K562 (cell line): ENCODE measurements around the gene DCHS2. TPM values are rescaled to one million over a fixed set of nuclear protein-coding genes. Genes with fewer than 3 reads are reported as not detected.

ENCODE experiments used
- ATAC-seq: fragments of 200-7000 bp; cut with Tn5 transposase; 3 replicates; pipeline ENCODE4 v1.9.1; 2020; ENCODE audit warnings: moderate library complexity
- BruUV-seq: library from RNA; stranded (reverse); fragments of 400-500 nt; replicated peaks from 2 replicates; lab custom pipeline; 2021; lab: Mats Ljungman, UMichigan
- CTCF ChIA-PET: fragments of 300-600 bp; formaldehyde crosslinking; extraction: SDS; loops from one replicate; lab custom pipeline; 2021; ENCODE audit warnings: low intra/inter-chr PET ratio; lab: Yijun Ruan, JAX
- POLR2A ChIA-PET: fragments of 300-600, 350-650 bp; sonication (Branson Sonifier 250); formaldehyde crosslinking; extraction: SDS; loops from one replicate; lab custom pipeline; 2021; ENCODE audit warnings: antibody characterized with exemption, inconsistent platforms; lab: Yijun Ruan, JAX
- DNase-seq, 4 experiments: peaks; one replicate each; pipeline versions ENCODE4 v3.0.0 to v3.0.0-alpha.2; 2011 to 2018; ENCODE audit warnings: low spot score in 3 of 4, mixed read lengths in 3 of 4; ENCODE audit errors: extremely low read depth in 1 of 4
- FAIRE-seq: peaks from 2 replicates; lab custom pipeline; 2011; peaks lifted over from hg19 to GRCh38; lab: Jason Lieb, UNC
- H2AFZ ChIP-seq: 2 replicates; pipeline ENCODE4 v1.6.0; 2011; ENCODE audit warnings: low read depth, low read length, control low read depth, inconsistent platforms
- H3K27ac ChIP-seq: fragments of 200-600 bp; 3 replicates; pipeline ENCODE4 v1.8.0; 2011; ENCODE audit warnings: low read depth, mild to moderate bottlenecking, control low read depth, inconsistent platforms, low read length, moderate library complexity, mixed read lengths; ENCODE audit errors: extremely low read depth
- H3K27me3 ChIP-seq, 2 experiments: fragments of 300-600 bp in 1 of 2; 2 replicates in 1 of 2; 3 replicates in 1 of 2; pipeline versions ENCODE4 v1.6.0 to v1.8.0; 2011; ENCODE audit warnings: inconsistent platforms in 2 of 2, low read length in 2 of 2, mild to moderate bottlenecking in 1 of 2, mixed read lengths in 1 of 2, moderate library complexity in 1 of 2; ENCODE audit not compliant: control insufficient read depth in 2 of 2, insufficient read depth in 2 of 2
- H3K36me3 ChIP-seq: fragments of 300-600 bp; 3 replicates; pipeline ENCODE4 v1.8.0; 2011; ENCODE audit warnings: mild to moderate bottlenecking, low read length, inconsistent platforms; ENCODE audit not compliant: control insufficient read depth, insufficient read depth
- H3K4me1 ChIP-seq, 2 experiments: fragments of 200-600 bp in 1 of 2; replicated peaks in 1 of 2; 2 replicates in 1 of 2; 3 replicates in 1 of 2; pipeline versions ENCODE4 v1.5.1 to v1.8.0; 2011; ENCODE audit warnings: inconsistent platforms in 2 of 2, low read length in 2 of 2, mild to moderate bottlenecking in 1 of 2, mixed read lengths in 1 of 2, moderate library complexity in 1 of 2; ENCODE audit not compliant: control insufficient read depth in 2 of 2, insufficient read depth in 2 of 2
- H3K4me2 ChIP-seq: 2 replicates; pipeline ENCODE4 v1.6.1; 2011; ENCODE audit warnings: low read length, control low read depth, inconsistent platforms, mixed read lengths; ENCODE audit not compliant: insufficient read depth
- H3K4me3 ChIP-seq: fragments of 200-600 bp; sonication (generic), shearing (Covaris generic); 2 replicates; pipeline ENCODE4 v1.5.1; 2016; ENCODE audit warnings: control low read depth, inconsistent platforms
- H3K79me2 ChIP-seq: fragments of 200-600 bp; 3 replicates; pipeline ENCODE4 v1.8.0; 2011; ENCODE audit warnings: low read length, inconsistent platforms; ENCODE audit not compliant: control insufficient read depth, insufficient read depth
- H3K9ac ChIP-seq, 2 experiments: 2 replicates each; pipeline versions ENCODE4 v1.6.0 to v1.6.1; 2011; ENCODE audit warnings: low read depth in 2 of 2, low read length in 2 of 2, control low read depth in 1 of 2, inconsistent platforms in 1 of 2, mild to moderate bottlenecking in 1 of 2, mixed read lengths in 1 of 2; ENCODE audit not compliant: insufficient read depth in 1 of 2
- H3K9me1 ChIP-seq: one replicate; pipeline ENCODE4 v1.6.0; 2011; ENCODE audit warnings: inconsistent platforms, mild to moderate bottlenecking, low read length, moderate library complexity; ENCODE audit not compliant: control insufficient read depth, insufficient read depth
- H3K9me3 ChIP-seq: replicated peaks from 2 replicates; pipeline ENCODE4 v1.5.1; 2011; ENCODE audit warnings: low read depth, low read length, inconsistent platforms; ENCODE audit not compliant: control insufficient read depth, insufficient read depth
- H4K20me1 ChIP-seq: replicated peaks from 2 replicates; pipeline ENCODE4 v1.6.1; 2011; ENCODE audit warnings: low read length, inconsistent platforms, mixed read lengths; ENCODE audit not compliant: control insufficient read depth, insufficient read depth
- MIER1 ChIP-seq: fragments of 450-650 bp; IDR thresholded peaks from 2 replicates; pipeline ENCODE4 v1.6.1; 2016; ENCODE audit warnings: antibody characterized with exemption, mild to moderate bottlenecking, low read depth
- SNIP1 ChIP-seq: fragments of 450-650 bp; IDR thresholded peaks from 2 replicates; pipeline ENCODE4 v1.7.1; 2017; ENCODE audit warnings: low read depth, mild to moderate bottlenecking
- ZNF165 ChIP-seq: fragments of 250-450 bp; sonication (Bioruptor Pico); IDR thresholded peaks from 2 replicates; pipeline ENCODE4 v1.4.0; 2020; ENCODE audit warnings: borderline replicate concordance
- ZNF444 ChIP-seq: fragments of 250-450 bp; sonication (Bioruptor Pico); IDR thresholded peaks from 2 replicates; pipeline ENCODE4 v1.4.0; 2020; ENCODE audit warnings: mild to moderate bottlenecking, moderate library complexity
- WGBS: fragments of 100-300 bp; shearing (Covaris generic); methylation state at CpG from one replicate; pipeline ENCODE4 v1.1.6; 2016; ENCODE audit warnings: low coverage, mixed read lengths; ENCODE audit not compliant: insufficient coverage; ENCODE audit errors: missing lambda C conversion rate; 5-methylcytosine and 5-hydroxymethylcytosine counted together
- in situ Hi-C: fragments of 300-500 bp; cut with MboI; formaldehyde crosslinking; loops from 4 replicates; pipeline ENCODE4 v1.15.0; 2018; ENCODE audit warnings: inconsistent platforms, mixed read lengths
- intact Hi-C: fragments of 100-400 bp; cut with micrococcal nuclease; formaldehyde crosslinking; loops from 2 replicates; pipeline ENCODE4 v1.14.2; 2022
- polyA plus RNA-seq, 8 experiments: library from polyadenylated mRNA; depleted of rRNA in 4 of 8; stranded (reverse) in 5 of 8; unstranded in 3 of 8; fragments of >200 nt; fragmentation: Nextera tagmentation in 2 of 8; fragmentation: Illumina TruSeq in 1 of 8; extraction: Ambion mirVana in 2 of 8; extraction: Trizol in 1 of 8; gene quantifications; 2 replicates each; pipeline versions ENCODE4 v1.2.1 to v1.2.3, GENCODE V29; 2011 to 2014; ENCODE audit warnings: inconsistent platforms in 1 of 8, missing spikeins in 1 of 8
- total RNA-seq, 7 experiments: library from RNA; depleted of rRNA in 6 of 7; stranded (reverse); fragments of >200 nt in 6 of 7; fragmentation: Illumina TruSeq in 2 of 7; extraction: Trizol in 2 of 7; gene quantifications; 2 replicates each; pipeline versions ENCODE4 v1.2.1 to v1.2.3, GENCODE V29; 2011 to 2021; ENCODE audit warnings: low replicate concordance in 1 of 7
- TF ChIP-seq, protein P1 (sequence below), 2 experiments: IDR thresholded peaks in 1 of 2; conservative IDR thresholded peaks in 1 of 2; 2 replicates each; pipeline ENCODE4 v1.6.1; 2016; ENCODE audit warnings: low read depth in 2 of 2, mild to moderate bottlenecking in 1 of 2, missing compliant biosample characterization in 1 of 2, missing genetic modification characterization in 1 of 2, moderate library complexity in 1 of 2

Gene DCHS2
- total and polyA plus RNA-seq, 9 of the 15 experiments (the other 6 are each of a cell fraction or from before 2014, with no cell fraction given), result 0.49 to 7.1 (median 5.3) TPM

DNA sequence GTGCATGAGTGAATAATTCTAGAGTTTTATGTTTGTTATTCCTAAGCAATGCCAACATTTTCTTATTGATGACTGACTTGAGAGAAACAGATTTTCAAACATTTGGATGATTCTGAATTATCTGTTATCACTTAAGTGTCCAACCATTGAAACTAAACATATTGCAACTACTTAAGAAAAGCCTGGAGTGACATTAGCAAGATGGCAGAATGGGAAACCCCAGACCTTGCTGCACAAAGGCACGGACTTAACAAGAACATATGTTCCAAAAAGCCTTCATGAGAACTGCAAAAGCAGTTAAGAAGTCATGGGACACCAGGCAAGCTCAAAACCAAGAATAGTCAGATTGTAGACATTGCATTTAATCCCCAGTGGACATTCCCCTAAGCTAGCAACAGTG lies 215.1 kb downstream of the DCHS2 start:
- intact Hi-C loops (no loop called here), in situ Hi-C loops (no loop called here)
- no peak overlapping the region for H3K9ac ChIP-seq
- WGBS, result 0% methylated on average over 1 of the region's 1 CpG
- ChIA-PET POLR2A (no interaction called here), CTCF (no interaction called here)
- TF ChIP-seq ZNF165 (CRISPR knock-in tag) (no peak), MIER1 (no peak), SNIP1 (no peak), ZNF444 (no peak)
- TF ChIP-seq, protein P1, sequence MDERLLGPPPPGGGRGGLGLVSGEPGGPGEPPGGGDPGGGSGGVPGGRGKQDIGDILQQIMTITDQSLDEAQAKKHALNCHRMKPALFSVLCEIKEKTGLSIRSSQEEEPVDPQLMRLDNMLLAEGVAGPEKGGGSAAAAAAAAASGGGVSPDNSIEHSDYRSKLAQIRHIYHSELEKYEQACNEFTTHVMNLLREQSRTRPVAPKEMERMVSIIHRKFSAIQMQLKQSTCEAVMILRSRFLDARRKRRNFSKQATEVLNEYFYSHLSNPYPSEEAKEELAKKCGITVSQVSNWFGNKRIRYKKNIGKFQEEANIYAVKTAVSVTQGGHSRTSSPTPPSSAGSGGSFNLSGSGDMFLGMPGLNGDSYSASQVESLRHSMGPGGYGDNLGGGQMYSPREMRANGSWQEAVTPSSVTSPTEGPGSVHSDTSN (CRISPR knock-in tag; IDR thresholded peaks at IDR 0.05; ENCODE audit: low read depth), result no peak
- TF ChIP-seq, protein P1 (tag; conservative IDR thresholded peaks at IDR 0.05; ENCODE audit: low read depth), result no peak
- no peaks in the 10 kb centered on the region for H3K4me1 ChIP-seq
- H2AFZ ChIP-seq, result no peak overlapping the region
- H3K79me2 ChIP-seq, result no peaks in the 10 kb centered on the region
- peak; percentile 11 for FAIRE-seq
- BruUV-seq, result no TSS peak
- no peaks in the 10 kb centered on the region for H3K9me1 ChIP-seq
- H3K27ac ChIP-seq, result no peak overlapping the region
- H3K4me2 ChIP-seq, result no peak overlapping the region
- no peaks in the 10 kb centered on the region for H4K20me1 ChIP-seq
- no peaks in the 10 kb centered on the region for H3K9me3 ChIP-seq
- no peak overlapping the region for H3K4me3 ChIP-seq
- ATAC-seq, result no peak
- no peaks in the 10 kb centered on the region for H3K27me3 ChIP-seq
- no peaks in the 10 kb centered on the region for H3K36me3 ChIP-seq
- DNase-seq, result no peak
